HFF-Myc (cell line): Measurements from ENCODE around the gene LPCAT1.
"Not testable (repeated sequence)": the region's sequence is repeated elsewhere in the genome, so short reads cannot be mapped to it uniquely, and the experiment has no call there.

Experiments
- DNase-seq: peaks from one replicate; pipeline ENCODE4 v3.0.0-alpha.2; 2011; ENCODE audit warnings: low read depth; ENCODE audit errors: extremely low read depth
- H3K4me3 ChIP-seq: replicated peaks from 2 replicates; pipeline ENCODE4 v1.5.1; 2011; ENCODE audit warnings: low read depth, mild to moderate bottlenecking, control low read depth, low read length
- CTCF ChIP-seq: IDR thresholded peaks from 2 replicates; pipeline ENCODE4 v1.5.1; 2012; ENCODE audit warnings: mild to moderate bottlenecking, low read depth, low read length, control low read depth; ENCODE audit errors: missing control alignments

Gene LPCAT1, protein sequence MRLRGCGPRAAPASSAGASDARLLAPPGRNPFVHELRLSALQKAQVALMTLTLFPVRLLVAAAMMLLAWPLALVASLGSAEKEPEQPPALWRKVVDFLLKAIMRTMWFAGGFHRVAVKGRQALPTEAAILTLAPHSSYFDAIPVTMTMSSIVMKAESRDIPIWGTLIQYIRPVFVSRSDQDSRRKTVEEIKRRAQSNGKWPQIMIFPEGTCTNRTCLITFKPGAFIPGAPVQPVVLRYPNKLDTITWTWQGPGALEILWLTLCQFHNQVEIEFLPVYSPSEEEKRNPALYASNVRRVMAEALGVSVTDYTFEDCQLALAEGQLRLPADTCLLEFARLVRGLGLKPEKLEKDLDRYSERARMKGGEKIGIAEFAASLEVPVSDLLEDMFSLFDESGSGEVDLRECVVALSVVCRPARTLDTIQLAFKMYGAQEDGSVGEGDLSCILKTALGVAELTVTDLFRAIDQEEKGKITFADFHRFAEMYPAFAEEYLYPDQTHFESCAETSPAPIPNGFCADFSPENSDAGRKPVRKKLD

GRCh38 chr5:1523793-1524480 is at the start of gene LPCAT1:
Gene LPCAT1, minus strand, starts transcription at chr5:1523960. Its CDS starts 116 bp downstream, at chr5:1523844.
- no peak for DNase-seq
- peak within 1 kb of the TSS; percentile 75 for H3K4me3 ChIP-seq

GRCh38 chr5:1571875-1572274 is 48.1 kb upstream of the LPCAT1 start:
- not testable (repeated sequence) for DNase-seq, H3K4me3 ChIP-seq

More at GRCh38 chr5:1523793-1524480, at the start of gene LPCAT1:
- TF ChIP-seq CTCF: no peak

GRCh38 chr5:1570975-1571374 is 47.2 kb upstream of the LPCAT1 start:
- no peak overlapping the region for H3K4me3 ChIP-seq
- DNase-seq: no peak
- TF ChIP-seq CTCF: no peak

GRCh38 chr5:1568201-1568979 is 44.6 kb upstream of the LPCAT1 start:
- no peak overlapping the region for H3K4me3 ChIP-seq
- no peak for TF ChIP-seq CTCF
- DNase-seq: peak; percentile 72

- DNase-seq, H3K4me3 ChIP-seq: not testable (repeated sequence)
Observed at GRCh38 chr5:1567527-1568200, 43.9 kb upstream of the LPCAT1 start.

- no peak overlapping the region for H3K4me3 ChIP-seq
- no peak for TF ChIP-seq CTCF
- no peak for DNase-seq
Observed at GRCh38 chr5:1565737-1566734, 42.3 kb upstream of the LPCAT1 start.
